ENCODE results near the gene SRC.

The SRC gene

DNA sequence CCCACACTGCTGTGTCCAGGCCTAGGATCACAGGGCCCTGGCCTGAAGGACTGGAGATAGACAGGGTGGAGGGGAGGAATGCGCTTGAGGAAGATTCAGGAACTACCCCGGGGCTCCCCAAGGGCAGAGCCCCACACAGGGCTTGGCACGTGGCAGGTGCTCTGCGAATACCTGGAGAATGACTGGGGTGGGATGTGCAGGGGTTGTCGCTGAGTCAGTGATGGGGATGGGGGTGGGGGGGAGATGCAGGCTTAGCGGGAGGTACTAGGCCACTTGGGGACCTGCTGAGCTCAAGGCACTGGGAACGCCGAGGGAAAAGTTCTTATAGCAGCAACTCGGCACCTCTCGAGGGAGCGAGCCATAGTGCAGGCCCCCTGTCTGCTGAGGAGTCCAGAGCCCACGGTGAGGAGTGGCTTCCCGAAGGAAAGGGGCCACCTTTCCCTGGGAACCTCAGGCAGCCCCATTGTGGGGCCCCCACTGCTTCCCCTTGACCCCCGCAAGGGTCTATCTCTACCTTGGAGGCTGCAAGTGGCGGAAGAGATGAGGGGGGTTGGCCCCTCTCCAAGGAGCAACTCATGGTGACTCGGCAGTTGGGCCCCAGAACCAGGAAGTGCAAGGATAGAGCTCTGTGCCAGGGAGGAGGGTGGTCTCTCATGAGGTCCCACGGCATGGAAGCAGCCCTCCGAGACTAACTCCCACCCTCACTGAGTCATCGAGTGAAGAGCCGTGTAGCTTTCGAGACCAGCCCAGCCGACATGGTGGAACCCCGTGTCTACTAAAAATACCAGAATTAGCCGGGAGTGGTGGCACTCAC is 33.1 kb downstream of the SRC start:
- peak; percentile 19 for DNase-seq (ENCODE audit: low read depth)
- no peak overlapping the region for H3K4me3 ChIP-seq (ENCODE audit: low read length)
- TF ChIP-seq, protein P1, sequence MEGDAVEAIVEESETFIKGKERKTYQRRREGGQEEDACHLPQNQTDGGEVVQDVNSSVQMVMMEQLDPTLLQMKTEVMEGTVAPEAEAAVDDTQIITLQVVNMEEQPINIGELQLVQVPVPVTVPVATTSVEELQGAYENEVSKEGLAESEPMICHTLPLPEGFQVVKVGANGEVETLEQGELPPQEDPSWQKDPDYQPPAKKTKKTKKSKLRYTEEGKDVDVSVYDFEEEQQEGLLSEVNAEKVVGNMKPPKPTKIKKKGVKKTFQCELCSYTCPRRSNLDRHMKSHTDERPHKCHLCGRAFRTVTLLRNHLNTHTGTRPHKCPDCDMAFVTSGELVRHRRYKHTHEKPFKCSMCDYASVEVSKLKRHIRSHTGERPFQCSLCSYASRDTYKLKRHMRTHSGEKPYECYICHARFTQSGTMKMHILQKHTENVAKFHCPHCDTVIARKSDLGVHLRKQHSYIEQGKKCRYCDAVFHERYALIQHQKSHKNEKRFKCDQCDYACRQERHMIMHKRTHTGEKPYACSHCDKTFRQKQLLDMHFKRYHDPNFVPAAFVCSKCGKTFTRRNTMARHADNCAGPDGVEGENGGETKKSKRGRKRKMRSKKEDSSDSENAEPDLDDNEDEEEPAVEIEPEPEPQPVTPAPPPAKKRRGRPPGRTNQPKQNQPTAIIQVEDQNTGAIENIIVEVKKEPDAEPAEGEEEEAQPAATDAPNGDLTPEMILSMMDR (conservative IDR thresholded peaks at IDR 0.05; ENCODE audit: low read length), result no peak

DNA sequence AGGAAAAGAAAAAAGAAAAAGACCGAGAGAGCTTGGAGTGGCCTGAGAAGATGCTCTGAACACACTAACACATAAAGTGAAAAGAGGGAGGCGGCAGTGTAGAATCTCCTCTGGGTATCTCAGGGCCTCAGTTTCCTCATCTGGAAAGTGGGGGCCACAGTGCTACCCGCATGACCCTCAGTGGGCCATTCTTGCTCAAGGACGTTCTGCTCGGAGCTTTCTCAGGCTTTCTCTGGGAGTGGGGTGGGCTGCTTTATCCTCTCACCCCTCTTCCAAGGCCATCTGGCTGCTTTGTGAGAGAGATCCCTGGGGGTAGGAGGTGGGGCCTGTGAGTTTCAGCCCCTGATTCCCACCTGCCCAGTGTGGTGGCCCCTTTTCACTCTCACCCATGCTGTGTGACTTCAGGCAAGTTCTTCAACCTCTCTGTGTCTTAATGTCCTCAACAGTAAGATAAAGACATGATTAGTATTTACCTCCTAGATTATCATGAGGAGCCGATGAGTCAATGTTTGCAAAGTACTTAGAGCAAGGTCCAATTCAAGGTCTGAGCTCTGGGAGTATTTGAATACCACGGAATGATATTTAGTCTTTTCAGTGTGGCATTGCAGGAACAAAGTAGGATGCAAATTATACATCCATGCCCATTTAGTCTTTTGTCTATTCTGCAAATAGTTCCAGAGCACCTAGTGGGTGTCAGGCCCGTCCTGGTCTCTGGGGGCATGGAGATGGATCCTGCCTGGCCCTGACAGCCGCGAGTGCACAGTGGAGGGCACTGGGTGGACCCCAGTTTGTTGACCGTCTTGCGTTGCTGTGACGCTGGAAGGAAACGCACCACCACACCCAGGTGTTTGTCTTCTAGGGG is 34.3 kb downstream of the SRC start:
- H3K4me3 ChIP-seq (ENCODE audit: low read length), result no peak overlapping the region
- TF ChIP-seq, protein P1 (conservative IDR thresholded peaks at IDR 0.05; ENCODE audit: low read length), result no peak
- peak; percentile 30 for DNase-seq (ENCODE audit: low read depth)

DNA sequence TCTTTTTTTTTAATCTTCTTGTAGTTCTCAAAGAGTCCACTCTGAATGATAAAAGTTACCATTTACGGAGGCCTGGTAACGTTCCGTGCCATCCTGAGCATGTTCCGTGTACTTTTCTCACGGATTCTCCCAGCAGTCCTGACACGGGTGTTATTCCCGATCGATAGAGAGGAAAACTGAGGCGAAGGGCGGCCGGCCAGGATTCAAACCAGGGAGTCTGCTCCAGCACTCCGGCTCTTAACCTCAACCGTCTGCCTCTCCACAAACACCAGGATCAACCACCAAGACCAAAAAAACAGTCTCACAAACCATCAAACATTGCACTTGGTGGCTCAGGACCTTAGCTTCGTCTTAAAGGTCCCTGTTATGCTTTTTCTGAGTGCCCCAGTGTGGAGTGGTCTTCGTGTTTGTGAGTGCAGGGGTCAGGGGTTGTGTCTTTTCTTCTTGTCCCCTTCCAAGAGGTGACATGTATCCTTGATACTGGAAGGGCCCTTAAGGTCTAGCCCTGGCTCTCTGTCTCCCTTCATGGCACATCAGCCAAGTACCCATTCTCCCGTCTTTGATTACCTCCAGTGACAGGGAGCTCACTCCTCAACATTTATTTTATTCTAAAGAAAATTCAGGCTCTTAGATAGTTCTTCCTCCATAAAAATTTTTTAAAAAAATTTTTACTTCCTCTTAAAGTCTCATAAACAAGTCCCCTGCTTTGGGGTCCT is 35.1 kb downstream of the SRC start:
- no peak for DNase-seq (ENCODE audit: low read depth)
- no peak overlapping the region for H3K4me3 ChIP-seq (ENCODE audit: low read length)
- TF ChIP-seq, protein P1 (conservative IDR thresholded peaks at IDR 0.05; ENCODE audit: low read length), result no peak

DNA sequence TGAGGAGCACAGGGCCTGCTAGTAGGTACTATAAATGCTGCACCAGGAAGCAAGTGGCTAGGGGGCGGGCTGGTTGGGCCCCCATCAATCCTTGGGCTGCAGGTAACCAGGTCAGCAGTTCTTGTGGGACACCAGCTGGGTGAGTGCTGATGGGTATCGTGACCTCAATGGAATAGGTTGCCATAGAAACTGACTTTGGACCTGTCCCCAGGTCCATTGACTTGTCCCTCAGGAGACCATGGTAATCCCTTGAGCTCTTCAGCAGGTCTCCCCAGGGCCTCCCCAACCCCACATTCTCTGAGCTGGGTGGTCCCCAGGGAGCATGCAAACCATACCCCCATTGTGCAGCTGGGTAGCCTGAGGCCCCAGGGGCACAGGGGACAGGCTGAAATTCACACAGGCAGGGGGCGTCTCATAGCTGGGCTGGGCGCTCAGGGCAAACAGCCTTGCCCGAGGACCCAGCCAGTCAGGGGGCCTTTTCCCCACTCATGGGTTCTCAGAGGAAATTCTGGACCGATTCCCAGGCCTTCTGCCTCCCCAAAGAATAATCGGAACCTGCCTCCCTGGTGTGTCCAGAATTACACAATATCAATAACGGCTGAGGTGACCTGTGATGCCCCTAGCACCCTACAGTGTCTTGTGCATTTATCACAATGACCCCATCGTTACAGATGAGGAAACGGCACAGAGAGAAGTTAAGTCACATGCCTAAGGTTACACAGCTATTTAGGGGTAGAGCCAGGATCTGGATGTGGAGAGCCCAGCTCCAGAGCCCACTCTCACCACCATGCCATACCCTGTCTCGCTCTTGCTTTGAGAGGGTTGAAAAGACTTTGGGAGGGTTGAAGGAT is 35.9 kb downstream of the SRC start:
- TF ChIP-seq, protein P1 (conservative IDR thresholded peaks at IDR 0.05; ENCODE audit: low read length), result no peak
- H3K4me3 ChIP-seq (ENCODE audit: low read length), result no peak overlapping the region
- no peak for DNase-seq (ENCODE audit: low read depth)

DNA sequence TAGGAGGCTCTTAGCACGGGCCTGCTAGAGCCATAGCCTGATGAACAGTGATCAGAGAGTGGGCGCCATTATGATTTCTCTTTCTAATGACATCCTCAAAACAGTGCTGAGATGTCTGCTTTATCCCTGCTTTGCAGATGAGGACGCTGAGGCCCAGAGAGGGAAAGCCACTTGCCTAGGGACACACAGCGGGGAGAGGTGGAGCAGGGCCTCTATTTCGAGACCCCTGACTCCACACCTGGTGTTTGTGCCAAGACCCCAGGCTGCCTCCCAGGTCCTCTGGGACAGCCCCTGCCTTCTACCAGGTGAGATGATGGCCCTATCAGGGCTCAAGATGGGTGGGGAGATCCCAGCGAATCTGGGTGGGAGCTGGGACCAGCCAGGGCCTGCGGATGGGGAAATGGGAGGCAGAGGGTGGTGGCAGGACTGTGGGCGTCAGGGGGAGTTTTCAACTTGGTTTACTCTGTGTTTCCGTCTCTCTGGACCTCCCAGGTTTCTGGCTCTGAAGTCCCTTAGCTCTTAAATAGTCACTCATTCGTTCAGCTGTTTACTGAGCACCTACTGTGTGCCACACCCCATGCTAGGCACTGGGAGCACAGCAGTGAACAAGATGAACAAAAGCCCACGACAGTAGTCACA is 36.7 kb downstream of the SRC start:
- TF ChIP-seq, protein P1 (conservative IDR thresholded peaks at IDR 0.05; ENCODE audit: low read length), result no peak
- no peak overlapping the region for H3K4me3 ChIP-seq (ENCODE audit: low read length)
- DNase-seq (ENCODE audit: low read depth), result no peak

Measured in AG10803 (cell line).